Measurements from ENCODE around the gene ACTN1.

- TF ChIP-seq ZBTB33 (IDR thresholded peaks at IDR 0.05; ENCODE audit: borderline replicate concordance, low read depth), result no peak
- no peak for TF ChIP-seq CTCF (IDR thresholded peaks at IDR 0.05)
- TF ChIP-seq EZH2phosphoT487 (IDR thresholded peaks at IDR 0.05; ENCODE audit: borderline replicate concordance, low read depth), result no peak
- no peak for TF ChIP-seq RFX5 (IDR thresholded peaks at IDR 0.05; ENCODE audit: low read length)
- no peak for TF ChIP-seq TEAD4 (IDR thresholded peaks at IDR 0.05; ENCODE audit: borderline replicate concordance, insufficient read depth)
These were observed 56.2 kb downstream of the ACTN1 start for GRCh38 chr14:68922886-68923285.
